GDM1 (cell line): ENCODE measurements around the gene CCDC78.

ENCODE experiments used
- DNase-seq: peaks from one replicate; lab custom pipeline; 2025; lab: John Stamatoyannopoulos, UW

CCDC78 gene

DNA sequence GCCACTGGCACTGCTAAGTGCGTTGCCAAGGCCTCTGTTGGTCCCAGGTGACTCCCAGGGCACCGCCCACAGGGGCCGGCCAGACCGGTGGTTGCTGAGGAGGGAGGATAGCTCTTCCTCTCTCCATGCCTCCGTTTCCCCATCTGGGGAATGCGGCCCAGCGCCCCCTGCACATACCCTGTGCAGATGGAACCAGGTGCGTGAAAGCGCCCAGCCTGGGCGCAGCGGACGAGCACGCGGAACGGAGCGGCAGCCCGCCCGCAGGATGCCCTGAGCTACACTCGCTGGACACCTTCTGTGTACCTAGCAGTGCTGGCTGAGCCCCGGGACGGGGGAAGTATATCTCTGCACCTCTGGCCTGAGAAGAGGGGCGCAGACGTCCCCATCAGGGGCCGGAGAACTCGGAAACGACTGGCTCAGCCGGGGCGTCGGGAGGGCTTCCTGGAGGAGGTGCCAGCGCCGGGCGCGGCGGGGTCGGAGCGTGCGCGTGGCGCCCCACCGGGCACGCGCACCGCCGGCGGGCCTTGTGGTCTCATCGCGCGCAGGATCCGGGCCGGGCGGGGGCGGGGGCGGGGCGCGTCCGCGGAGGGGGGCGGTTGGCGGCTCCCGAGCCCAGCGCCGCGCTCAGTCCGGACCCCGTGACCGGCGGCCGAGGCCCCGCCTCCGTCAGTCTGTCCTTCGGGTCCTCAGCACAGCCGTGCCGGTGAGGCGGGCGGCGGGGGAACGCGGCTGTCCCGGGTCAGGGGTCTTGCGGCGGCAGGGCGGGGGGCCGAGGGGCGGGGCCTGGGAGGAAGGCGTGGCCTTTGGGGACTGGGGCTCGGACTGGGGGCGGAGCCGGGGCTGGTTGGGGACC is at the start of gene CCDC78, which contains the start of gene HAGHL:
Gene CCDC78, minus strand, starts transcription at position 6 of the 853 bp plus-strand sequence. CDS start 76 bp downstream, outside the sequence.
Gene HAGHL, plus strand, starts transcription at position 669 of the 853 bp plus-strand sequence. CDS start 404 bp downstream, outside the sequence.
- DNase-seq = no peak

DNA sequence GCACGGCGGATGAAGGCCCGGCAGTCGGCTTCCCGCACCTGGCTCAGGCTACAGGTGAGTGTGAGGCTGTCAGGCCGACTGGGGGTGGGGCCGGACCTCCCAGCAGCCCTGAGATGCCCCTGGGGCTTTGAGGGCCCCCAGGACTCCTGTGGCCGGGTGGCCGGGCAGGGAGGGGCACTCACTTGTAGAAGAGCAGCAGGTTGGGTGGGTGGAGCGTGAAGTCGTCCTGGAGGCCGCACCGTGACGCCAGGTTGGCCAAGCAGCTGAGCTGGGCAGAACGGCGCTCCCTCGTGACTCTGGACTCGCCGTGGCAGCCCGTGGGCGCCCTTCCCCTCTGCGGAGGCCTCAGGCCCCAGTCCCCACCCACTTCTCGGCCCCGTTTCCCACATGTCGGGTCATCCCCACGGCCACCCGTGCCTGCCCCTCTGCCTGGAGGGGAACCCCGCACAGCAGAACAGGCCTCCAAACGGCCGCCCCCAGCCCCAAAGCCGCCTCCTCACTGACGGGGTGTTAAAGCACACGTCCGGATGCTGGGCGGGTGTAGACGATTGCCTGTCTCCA is 49.1 kb upstream of the CCDC78 start:
- no peak for DNase-seq

DNA sequence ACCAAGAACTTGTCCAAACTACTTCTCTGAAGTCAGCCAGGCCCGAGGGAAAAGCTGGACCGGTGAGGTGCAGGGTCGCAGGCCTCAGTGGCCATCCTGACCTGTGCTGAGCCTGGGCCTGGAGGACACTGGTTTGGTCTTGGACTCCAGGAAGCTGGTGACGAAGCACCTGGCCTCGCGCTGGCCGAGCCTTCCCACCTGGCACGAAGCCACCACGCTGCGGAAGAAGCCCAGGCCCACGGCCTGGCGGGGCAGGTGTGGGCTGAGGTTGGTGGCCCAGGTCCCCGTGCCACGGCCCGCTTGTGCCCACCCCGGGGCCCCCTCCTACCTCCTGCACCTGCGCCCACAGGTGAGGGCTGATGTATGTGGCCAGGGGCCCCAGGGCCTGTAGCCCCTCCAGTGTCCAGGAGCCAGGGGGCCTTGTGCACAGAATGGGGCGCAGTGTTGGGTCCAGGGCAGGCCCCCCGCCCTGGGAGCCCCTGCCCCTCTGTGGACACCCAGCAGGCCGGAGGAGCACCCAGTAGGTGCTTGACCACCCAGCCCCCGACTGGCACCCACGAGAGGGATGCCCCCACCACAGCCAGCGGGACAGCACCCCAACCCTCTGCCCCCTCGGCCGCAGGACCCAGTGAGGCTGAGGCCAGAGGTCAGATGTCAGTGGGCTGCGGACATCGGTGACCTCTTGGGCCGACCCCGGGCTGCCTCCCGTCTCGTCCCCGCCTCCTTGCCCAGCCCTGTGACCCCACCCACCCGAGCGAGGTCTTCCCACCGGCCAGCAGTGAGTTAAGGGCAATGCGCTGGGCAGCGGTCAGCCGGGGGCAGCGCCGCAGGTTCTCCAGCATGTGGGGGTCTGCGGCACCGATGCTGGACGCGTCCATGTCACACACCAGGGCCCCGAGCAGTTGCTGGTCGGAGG is 48.1 kb upstream of the CCDC78 start:
- DNase-seq = no peak

DNA sequence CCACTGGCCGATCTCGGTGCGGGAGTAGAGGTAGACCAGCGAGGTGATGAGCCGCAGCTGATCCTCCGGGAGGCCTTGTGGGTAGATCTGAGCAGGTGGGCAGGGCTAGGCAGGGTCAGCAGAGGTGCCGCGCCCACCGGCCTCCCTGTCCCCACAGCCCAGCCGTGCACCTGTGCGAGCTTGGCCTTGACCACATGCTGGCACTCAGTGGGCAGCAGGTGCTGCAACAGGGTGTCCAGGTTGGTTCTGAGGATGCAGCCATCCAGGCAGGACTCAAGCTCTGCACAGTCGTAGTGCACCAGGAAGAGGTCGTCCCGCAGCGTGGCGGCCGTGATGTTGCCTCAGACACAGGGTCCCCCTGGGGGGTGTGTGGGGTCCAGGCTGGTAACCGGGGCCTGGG is 46.7 kb upstream of the CCDC78 start:
- DNase-seq = no peak

DNA sequence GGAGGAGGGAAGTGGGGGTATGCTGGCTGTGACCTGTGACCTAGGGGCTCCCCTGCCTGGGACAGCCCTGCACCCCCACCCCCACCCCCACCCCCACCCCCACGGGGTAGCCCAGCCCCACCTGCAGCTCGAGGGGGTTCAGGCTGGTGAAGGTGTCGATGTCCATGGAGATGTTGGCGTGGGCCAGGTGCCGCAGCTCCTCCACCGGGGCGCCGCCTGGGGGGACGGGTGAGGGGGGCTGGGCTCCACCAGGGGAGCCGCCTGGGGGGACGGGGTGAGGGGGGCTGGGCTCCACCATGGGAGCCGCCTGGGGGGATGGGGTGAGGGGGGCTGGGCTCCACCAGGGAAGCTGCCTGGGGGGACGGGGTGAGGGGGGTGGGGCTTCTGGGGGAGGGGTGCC is 44.2 kb upstream of the CCDC78 start:
- DNase-seq = no peak

DNA sequence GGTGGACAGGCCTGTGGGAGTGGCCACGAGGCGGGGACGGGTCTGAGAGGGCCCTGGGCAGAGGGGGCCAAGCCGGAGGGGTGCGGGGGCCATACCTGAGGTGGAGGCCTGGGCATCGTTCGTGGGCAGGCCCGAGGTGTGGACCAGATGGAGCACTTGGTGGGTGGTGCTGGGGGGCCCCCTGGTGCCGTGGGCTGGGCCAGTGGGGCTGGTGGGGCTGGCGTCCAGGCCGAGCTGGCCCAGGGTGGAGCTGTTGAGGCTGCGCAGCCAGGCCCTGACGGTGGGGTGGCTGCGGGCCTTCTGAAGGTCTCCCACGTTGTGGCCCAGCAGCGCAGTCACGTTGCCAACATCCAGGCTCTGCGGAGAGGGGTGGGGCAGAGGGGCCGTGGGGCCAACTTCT is 43.7 kb upstream of the CCDC78 start:
- DNase-seq = no peak

DNA sequence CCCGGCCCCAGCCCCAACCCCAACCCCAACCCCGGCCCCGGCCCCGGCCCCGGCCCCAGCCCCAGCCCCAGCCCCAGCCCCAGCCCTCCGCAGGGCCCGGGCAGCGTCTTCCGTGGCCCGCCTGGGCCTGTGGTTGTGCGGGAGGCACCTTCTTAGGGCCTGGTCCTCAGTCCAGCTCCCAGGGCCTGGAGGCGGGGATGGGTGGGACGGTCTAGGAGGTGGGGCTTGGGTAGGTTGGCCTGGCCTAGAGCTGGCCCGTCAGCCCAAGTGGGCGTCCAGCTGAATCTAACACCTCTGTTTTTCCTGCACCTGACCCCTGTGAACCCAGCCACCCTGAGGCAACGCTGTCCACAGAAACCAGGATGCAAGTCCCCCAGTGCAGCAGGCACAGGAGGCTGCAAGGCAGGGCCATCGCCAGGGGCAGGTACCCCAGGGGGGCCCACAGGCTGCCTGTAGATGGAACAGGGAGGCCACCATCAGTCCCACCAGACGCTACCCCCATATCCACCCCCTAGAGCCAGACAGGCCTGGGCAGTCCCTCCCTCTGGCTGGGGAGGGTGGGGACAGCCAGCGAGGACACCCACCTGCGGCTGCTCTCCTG is 43.0 kb upstream of the CCDC78 start:
- DNase-seq = no peak

DNA sequence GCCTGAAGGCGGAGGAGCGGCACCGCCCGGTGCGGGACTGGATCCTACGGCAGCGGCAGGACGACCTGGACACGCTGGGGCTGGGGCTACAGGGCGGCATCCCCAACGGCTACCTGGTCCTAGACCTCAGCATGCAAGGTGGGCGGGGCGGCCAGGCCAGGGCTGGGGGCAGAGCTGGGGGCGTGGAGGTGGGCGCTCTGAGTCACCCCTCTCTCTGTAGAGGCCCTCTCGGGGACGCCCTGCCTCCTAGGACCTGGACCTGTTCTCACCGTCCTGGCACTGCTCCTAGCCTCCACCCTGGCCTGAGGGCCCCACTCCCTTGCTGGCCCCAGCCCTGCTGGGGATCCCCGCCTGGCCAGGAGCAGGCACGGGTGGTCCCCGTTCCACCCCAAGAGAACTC is 42.2 kb upstream of the CCDC78 start:
- no peak for DNase-seq

DNA sequence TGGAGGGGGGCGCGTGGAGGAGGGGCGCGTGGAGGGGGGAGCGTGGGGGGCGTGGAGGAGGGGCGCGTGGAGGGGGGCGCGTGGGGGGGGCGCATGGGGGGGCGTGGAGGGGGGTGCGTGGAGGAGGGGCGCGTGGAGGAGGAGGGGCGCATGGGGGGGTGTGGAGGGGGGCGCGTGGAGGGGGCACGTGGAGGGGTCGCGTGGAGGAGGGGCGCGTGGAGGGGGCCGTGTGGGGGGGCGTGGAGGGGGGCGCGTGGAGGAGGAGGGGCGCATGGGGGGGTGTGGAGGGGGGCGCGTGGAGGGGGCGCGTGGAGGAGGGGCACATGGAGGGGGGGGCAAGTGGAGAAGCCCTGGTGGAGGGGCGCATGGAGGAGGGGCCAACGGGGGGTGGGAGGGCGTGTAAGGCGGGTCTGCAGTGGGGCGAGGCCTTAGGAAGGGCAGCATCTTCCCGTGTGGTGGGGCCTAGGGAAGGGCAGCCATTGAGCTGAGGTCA is 41.5 kb upstream of the CCDC78 start:
- DNase-seq = no peak

DNA sequence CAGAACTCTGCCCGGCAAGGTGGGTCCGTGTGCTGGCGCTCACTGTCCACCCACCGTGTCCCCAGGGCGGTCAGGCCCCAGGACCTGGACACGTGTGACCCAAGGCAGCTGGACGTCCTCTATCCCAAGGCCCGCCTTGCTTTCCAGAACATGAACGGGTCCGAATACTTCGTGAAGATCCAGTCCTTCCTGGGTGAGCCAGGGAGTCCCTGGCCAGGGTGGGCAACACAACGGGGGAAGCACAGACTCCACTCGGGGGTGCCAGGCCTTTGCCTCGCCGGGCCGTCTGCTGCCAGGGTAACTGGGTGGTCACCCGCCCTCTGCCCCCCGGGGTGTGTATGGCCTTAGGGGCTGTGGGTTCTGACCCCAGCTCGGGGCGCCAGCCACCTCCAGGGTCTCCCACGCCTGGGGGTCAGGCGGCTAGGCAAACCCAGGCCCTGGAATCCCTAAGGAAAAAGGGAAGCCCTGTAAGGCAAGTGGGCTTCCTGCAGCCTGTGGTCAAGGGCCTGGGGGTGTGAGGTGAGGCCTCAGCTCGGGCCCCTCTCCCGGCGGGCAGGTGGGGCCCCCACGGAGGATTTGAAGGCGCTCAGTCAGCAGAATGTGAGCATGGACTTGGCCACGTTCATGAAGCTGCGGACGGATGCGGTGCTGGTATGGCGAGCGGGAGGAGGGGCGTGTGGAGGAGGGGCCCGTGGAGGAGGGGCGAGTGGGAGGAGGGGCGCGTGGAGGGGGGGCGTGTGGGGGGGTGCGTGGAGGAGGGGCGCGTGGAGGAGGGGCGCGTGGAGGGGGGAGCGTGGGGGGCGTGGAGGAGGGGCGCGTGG is 40.8 kb upstream of the CCDC78 start:
- no peak for DNase-seq

DNA sequence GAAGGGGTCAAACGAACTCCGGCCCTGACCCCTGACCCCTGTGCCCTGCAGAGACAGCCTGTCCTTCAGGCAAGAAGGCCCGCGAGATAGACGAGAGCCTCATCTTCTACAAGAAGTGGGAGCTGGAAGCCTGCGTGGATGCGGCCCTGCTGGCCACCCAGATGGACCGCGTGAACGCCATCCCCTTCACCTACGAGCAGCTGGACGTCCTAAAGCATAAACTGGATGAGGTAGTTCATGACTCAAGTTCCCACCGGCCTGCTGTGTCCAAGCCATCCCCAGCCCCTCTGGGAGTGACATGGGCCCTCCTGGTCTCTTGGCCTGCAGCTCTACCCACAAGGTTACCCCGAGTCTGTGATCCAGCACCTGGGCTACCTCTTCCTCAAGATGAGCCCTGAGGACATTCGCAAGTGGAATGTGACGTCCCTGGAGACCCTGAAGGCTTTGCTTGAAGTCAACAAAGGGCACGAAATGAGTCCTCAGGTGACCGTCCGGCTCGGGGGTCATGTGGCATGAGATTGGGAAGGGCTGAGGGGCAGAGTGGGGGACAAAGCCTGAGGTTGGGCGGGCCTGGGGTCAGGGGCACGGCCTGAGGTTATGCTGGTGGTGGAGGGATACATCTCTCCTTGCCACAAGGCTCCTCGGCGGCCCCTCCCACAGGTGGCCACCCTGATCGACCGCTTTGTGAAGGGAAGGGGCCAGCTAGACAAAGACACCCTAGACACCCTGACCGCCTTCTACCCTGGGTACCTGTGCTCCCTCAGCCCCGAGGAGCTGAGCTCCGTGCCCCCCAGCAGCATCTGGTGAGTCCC is 40.0 kb upstream of the CCDC78 start:
- DNase-seq = no peak

DNA sequence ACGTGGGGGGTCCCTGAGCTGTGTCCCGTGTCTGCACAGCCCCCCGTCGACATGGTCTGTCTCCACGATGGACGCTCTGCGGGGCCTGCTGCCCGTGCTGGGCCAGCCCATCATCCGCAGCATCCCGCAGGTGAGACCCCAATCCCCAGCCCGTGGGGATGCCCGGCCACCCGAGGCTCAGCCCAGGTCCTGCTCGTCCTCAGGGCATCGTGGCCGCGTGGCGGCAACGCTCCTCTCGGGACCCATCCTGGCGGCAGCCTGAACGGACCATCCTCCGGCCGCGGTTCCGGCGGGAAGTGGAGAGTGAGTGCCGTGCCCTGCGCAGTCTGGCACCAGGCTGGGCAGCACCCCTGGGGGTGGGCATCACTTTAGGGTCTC is 39.2 kb upstream of the CCDC78 start:
- no peak for DNase-seq

DNA sequence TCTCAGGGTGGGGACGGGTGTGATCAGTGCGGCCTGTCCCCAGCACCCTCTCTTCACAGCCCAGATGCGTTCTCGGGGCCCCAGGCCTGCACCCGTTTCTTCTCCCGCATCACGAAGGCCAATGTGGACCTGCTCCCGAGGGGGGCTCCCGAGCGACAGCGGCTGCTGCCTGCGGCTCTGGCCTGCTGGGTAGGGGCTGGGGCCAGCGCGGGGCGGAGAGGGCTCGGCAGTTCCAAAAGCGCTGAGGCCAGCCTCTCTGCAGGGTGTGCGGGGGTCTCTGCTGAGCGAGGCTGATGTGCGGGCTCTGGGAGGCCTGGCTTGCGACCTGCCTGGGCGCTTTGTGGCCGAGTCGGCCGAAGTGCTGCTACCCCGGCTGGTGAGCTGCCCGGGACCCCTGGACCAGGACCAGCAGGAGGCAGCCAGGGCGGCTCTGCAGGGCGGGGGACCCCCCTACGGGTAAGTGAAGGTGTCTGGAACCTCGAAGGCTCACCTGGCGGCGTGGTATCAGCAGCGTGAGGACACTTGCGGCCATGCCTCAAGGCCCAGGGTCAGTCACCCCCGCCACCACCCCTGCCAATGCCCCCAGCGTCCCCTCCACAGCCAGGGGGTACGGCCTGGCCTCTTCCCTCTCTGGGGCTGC is 38.7 kb upstream of the CCDC78 start:
- no peak for DNase-seq

DNA sequence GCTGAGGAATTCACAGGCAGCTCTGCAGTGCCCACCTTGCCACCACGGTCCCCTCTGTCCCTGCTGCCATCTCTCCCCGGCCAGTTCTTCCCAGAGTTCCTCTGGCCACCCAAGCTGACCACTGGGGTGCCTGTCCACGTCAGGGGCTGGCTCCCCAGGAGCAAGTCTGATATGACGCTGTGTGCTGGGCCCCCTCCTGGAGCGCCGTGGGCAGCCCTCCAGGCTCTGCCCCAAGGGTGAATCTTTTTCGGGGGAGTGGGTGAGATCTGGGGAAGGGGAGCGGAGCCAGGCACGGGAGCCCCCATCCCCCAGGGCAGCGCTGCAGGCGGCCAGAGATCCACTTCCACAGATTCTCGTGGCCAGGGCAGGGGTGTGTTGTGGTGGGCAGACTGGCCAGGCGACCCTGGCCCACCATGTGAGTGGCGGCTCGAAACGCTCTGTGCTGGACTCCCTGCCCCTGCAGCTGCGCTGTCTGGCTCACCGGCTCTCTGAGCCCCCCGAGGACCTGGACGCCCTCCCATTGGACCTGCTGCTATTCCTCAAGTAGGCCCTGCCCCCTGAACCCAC is 38.0 kb upstream of the CCDC78 start:
- no peak for DNase-seq

DNA sequence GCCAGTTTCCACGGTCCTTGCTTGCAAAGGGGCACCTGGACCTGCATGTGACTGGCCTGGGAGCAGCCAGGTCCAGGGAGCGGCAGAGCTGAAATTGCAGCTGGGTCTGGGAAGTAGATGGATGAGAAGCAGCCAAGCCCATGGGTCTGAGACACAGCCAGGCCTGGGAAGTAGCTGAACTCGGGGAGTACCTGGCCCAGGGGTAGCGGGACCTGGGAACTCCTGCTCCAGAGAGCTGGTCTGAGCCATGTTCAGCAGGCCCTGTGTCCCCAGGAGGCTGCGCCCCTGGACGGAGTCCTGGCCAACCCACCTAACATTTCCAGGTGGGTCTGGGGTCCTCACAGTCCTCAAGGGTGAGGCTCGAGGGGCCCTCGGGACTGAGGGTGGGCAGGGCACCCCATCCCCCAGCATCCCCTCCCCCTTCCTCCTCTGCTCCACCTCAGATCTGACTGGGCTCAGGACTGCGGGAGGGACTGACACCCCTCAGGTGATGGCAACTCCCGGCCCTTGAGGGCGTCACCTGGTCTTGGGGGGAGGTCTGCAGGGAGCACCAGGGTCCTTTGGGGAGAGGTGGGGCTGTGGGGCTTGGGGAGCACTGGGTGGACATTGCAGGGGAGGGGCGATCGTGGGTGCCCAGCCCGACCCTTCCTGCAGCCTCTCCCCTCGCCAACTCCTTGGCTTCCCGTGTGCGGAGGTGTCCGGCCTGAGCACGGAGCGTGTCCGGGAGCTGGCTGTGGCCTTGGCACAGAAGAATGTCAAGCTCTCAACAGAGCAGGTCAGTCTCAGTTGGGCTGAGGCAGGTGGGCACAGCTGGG is 37.3 kb upstream of the CCDC78 start:
- no peak for DNase-seq

DNA sequence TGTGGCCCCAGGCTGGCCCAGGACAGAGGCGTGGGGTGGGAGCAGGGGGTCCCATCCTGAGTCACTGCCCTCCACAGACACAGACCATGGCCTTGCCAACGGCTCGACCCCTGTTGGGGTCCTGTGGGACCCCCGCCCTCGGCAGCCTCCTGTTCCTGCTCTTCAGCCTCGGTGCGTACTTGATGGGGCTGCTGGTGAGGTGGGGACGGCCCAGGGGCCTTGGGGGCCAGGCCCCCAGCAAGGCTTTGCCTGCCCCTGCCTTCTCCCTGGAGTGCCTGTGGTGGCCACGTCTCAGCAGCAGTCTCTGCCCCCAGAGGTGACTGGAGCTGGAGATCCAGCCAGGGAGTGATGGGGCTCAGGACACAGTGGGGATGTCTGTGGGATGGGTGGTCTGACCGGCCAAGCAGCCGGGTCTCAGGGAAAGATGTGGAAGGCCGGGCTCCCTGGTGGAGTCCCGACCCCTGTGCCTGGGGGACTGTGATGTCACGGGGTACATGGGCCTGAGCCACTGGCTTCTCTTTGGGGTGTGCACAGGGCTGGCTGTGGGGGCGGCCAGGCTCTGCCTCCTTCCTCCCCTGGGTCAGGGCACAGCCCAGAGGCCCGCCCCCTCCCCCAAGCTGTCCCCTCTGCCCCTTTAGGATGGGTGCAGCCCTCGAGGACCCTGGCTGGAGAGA is 36.5 kb upstream of the CCDC78 start:
- DNase-seq = no peak

DNA sequence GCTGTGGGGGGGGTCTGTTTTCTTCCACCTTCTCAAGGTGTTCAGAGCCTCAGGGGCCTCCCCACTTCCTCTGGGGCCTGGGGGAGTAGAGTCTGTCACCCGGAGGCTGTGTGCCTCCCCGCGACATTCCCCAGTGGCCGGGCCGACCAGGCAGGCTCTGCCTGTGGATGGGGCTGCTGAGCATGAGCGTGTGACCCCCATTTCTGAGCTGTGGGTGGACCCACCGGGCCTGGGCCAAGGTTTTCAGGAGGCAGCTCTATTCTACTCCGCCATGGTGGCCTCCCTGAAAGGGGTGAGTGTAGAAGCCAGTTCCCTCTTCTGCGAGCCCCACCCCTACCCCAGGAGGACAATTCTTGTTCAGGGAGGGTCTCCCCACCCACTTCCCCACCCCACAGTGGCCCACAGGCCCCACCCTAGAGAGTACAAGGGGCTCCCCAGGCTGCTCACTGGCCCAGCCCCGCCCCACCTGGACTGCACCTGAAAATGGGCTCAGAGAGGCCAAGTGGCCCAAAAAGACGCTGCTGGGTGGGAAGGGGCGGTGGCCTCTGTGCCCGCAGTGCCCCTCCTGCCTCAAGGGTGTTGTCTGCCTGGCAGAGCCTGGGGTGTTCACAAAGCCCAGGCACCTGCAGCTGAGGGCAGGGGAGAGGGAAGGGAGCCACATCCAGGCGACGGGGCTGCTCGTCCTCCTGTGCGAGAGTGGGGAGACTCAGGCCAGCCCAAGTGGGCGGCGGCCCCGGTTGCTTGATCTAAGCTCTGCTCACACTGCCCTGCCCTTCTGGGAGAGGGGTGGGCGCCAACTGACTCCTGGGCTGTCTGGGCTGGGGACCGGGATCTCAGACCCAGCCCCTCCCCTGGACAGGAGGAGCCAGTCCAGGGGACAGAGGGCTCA is 35.6 kb upstream of the CCDC78 start:
- no peak for DNase-seq
